H1 (cell line): ENCODE data around the gene SLC35A2. TPM values are rescaled to one million over a fixed set of nuclear protein-coding genes. Genes with fewer than 3 reads are reported as not detected.

ENCODE experiments used
- CTCF ChIA-PET: fragments of 300-600 bp; sonication (Branson Sonifier 250); formaldehyde crosslinking; loops from one replicate; lab custom pipeline; 2021; ENCODE audit not compliant: partially characterized antibody; lab: Charles Lee
- POLR2A ChIA-PET: fragments of 300-600 bp; sonication (Branson Sonifier 250); formaldehyde crosslinking; loops from one replicate; lab custom pipeline; 2021; ENCODE audit warnings: inconsistent platforms; ENCODE audit not compliant: partially characterized antibody; lab: Charles Lee
- DNase-seq, 2 experiments: peaks; one replicate each; pipeline versions ENCODE4 v3.0.0 to v3.0.0-alpha.2; 2010 to 2022; ENCODE audit warnings: low spot score in 2 of 2, low read depth in 1 of 2, mixed read lengths in 1 of 2
- FAIRE-seq: peaks from 2 replicates; lab custom pipeline; 2011; peaks lifted over from hg19 to GRCh38; lab: Jason Lieb, UNC
- H2AFZ ChIP-seq: 2 replicates; pipeline ENCODE4 v1.8.1; 2012; ENCODE audit warnings: low read length, inconsistent platforms
- H2AK5ac ChIP-seq: 2 replicates; pipeline ENCODE4 v1.6.1; 2013; ENCODE audit warnings: low read depth, low read length
- H2BK120ac ChIP-seq: replicated peaks from 2 replicates; pipeline ENCODE3; 2013; ENCODE audit warnings: low read depth, low read length, inconsistent platforms
- H2BK12ac ChIP-seq: 2 replicates; pipeline ENCODE4 v1.6.1; 2013; ENCODE audit warnings: low read depth, low read length
- H2BK15ac ChIP-seq: 2 replicates; pipeline ENCODE4 v1.6.1; 2013; ENCODE audit warnings: low read length
- H2BK20ac ChIP-seq: 2 replicates; pipeline ENCODE4 v1.6.1; 2013; ENCODE audit warnings: low read length
- H2BK5ac ChIP-seq: 2 replicates; pipeline ENCODE4 v1.6.1; 2013; ENCODE audit warnings: low read depth, low read length
- H3K14ac ChIP-seq: 2 replicates; pipeline ENCODE4 v1.6.1; 2013; ENCODE audit warnings: inconsistent platforms; ENCODE audit not compliant: insufficient read length
- H3K18ac ChIP-seq: 2 replicates; pipeline ENCODE4 v1.6.1; 2013; ENCODE audit warnings: low read length; ENCODE audit errors: extremely low read depth
- H3K23ac ChIP-seq: 2 replicates; pipeline ENCODE4 v1.6.1; 2013; ENCODE audit warnings: inconsistent platforms; ENCODE audit not compliant: insufficient read length
- H3K23me2 ChIP-seq: 2 replicates; pipeline ENCODE4 v1.6.1; 2013; ENCODE audit warnings: low read depth, low read length
- H3K27ac ChIP-seq: 2 replicates; pipeline ENCODE4 v1.6.1; 2011; ENCODE audit warnings: low read depth, low read length, inconsistent platforms
- H3K27me3 ChIP-seq, 4 experiments: replicated peaks in 1 of 4; 1 replicate in 1 of 4; 2 replicates in 3 of 4; pipeline versions ENCODE4 v1.6.1 to v1.8.1; 2011 to 2013; ENCODE audit warnings: low read length in 3 of 4, mild to moderate bottlenecking in 3 of 4, inconsistent platforms in 2 of 4, mixed read lengths in 2 of 4, moderate library complexity in 1 of 4; ENCODE audit not compliant: control insufficient read depth in 3 of 4, insufficient read depth in 3 of 4; ENCODE audit errors: extremely low read depth in 1 of 4
- H3K36me3 ChIP-seq, 4 experiments: 2 replicates each; pipeline versions ENCODE4 v1.6.1 to v1.8.1; 2011 to 2013; ENCODE audit warnings: mild to moderate bottlenecking in 4 of 4, low read length in 3 of 4, moderate library complexity in 2 of 4, control low read depth in 1 of 4, inconsistent platforms in 1 of 4; ENCODE audit not compliant: insufficient read depth in 4 of 4, control insufficient read depth in 2 of 4
- H3K4ac ChIP-seq: replicated peaks from 2 replicates; pipeline ENCODE3; 2013; ENCODE audit warnings: low read length, low read depth, mixed read lengths, inconsistent platforms; ENCODE audit not compliant: insufficient read length
- H3K4me1 ChIP-seq, 4 experiments: replicated peaks in 1 of 4; 1 replicate in 1 of 4; 2 replicates in 3 of 4; pipeline versions ENCODE4 v1.6.1 to v1.8.1; 2011 to 2013; ENCODE audit warnings: low read length in 3 of 4, inconsistent platforms in 2 of 4, mixed read lengths in 1 of 4; ENCODE audit not compliant: insufficient read depth in 4 of 4, control insufficient read depth in 3 of 4
- H3K4me2 ChIP-seq, 2 experiments: 2 replicates each; pipeline versions ENCODE4 v1.6.1 to v1.8.1; 2011 to 2013; ENCODE audit warnings: low read depth in 2 of 2, low read length in 2 of 2, control low read depth in 1 of 2, inconsistent platforms in 1 of 2, mild to moderate bottlenecking in 1 of 2; ENCODE audit not compliant: insufficient read depth in 1 of 2
- H3K4me3 ChIP-seq, 4 experiments: fragments of 200-600, 300-600 bp in 1 of 4; sonication (generic), shearing (Covaris generic), sonication (Bioruptor Twin) in 1 of 4; 2 replicates each; pipeline versions ENCODE4 v1.5.1 to v1.8.1; 2011 to 2016; ENCODE audit warnings: low read length in 4 of 4, low read depth in 3 of 4, control low read depth in 2 of 4, inconsistent platforms in 2 of 4, mild to moderate bottlenecking in 2 of 4, mixed read lengths in 1 of 4, moderate library complexity in 1 of 4; ENCODE audit not compliant: insufficient read depth in 2 of 4; ENCODE audit errors: extremely low read depth in 1 of 4
- H3K56ac ChIP-seq: replicated peaks from 2 replicates; pipeline ENCODE3; 2013; ENCODE audit warnings: low read depth, mild to moderate bottlenecking, mixed read lengths, low read length, inconsistent platforms; ENCODE audit not compliant: insufficient read length
- H3K79me1 ChIP-seq: 2 replicates; pipeline ENCODE4 v1.6.1; 2013; ENCODE audit warnings: low read depth, low read length, control low read depth
- H3K79me2 ChIP-seq, 2 experiments: 2 replicates each; pipeline versions ENCODE4 v1.6.1 to v1.8.1; 2012 to 2013; ENCODE audit warnings: low read length in 2 of 2, mild to moderate bottlenecking in 2 of 2, inconsistent platforms in 1 of 2; ENCODE audit not compliant: insufficient read depth in 2 of 2, control insufficient read depth in 1 of 2
- H3K9ac ChIP-seq, 4 experiments: replicated peaks in 1 of 4; 1 replicate in 1 of 4; 2 replicates in 3 of 4; pipeline versions ENCODE4 v1.6.1 to v1.8.1; 2011 to 2013; ENCODE audit warnings: low read depth in 3 of 4, low read length in 3 of 4, control low read depth in 2 of 4, mild to moderate bottlenecking in 2 of 4, moderate library complexity in 2 of 4, inconsistent platforms in 1 of 4; ENCODE audit errors: extremely low read depth in 1 of 4
- H3K9me3 ChIP-seq, 2 experiments: 2 replicates each; pipeline versions ENCODE4 v1.6.1 to v1.8.1; 2012 to 2013; ENCODE audit warnings: mild to moderate bottlenecking in 2 of 2, moderate library complexity in 2 of 2, control low read depth in 1 of 2, inconsistent platforms in 1 of 2, low read depth in 1 of 2, low read length in 1 of 2, mixed read lengths in 1 of 2; ENCODE audit not compliant: insufficient read depth in 2 of 2
- H4K20me1 ChIP-seq, 2 experiments: replicated peaks in 1 of 2; 2 replicates each; pipeline versions ENCODE3 to v1.8.1; 2011 to 2013; ENCODE audit warnings: inconsistent platforms in 2 of 2, low read length in 2 of 2, mild to moderate bottlenecking in 1 of 2; ENCODE audit not compliant: insufficient read depth in 2 of 2, control insufficient read depth in 1 of 2
- H4K5ac ChIP-seq: 2 replicates; pipeline ENCODE4 v1.6.1; 2013; ENCODE audit warnings: low read length, low read depth, mixed read lengths, inconsistent platforms; ENCODE audit not compliant: insufficient read length
- H4K8ac ChIP-seq: 2 replicates; pipeline ENCODE4 v1.8.0; 2013; ENCODE audit warnings: mild to moderate bottlenecking, moderate library complexity, low read length, inconsistent platforms; ENCODE audit not compliant: insufficient read depth; ENCODE audit errors: extremely low read depth
- H4K91ac ChIP-seq: replicated peaks from 2 replicates; pipeline ENCODE3; 2013; ENCODE audit warnings: low read length, mixed read lengths, inconsistent platforms; ENCODE audit not compliant: insufficient read length
- BACH1 ChIP-seq: IDR thresholded peaks from 2 replicates; pipeline ENCODE4 v1.6.1; 2012; ENCODE audit warnings: low read length, improper control_type of control experiment
- GABPA ChIP-seq: IDR thresholded peaks from 2 replicates; pipeline ENCODE4 v1.6.1; 2011; ENCODE audit warnings: mild to moderate bottlenecking, low read length, moderate library complexity, borderline replicate concordance; ENCODE audit not compliant: insufficient read depth
- JUND ChIP-seq: IDR thresholded peaks from 2 replicates; pipeline ENCODE4 v1.6.1; 2011; ENCODE audit warnings: mild to moderate bottlenecking, improper control_type of control experiment, low read length
- KDM1A ChIP-seq: fragments of 200-600, 300-600 bp; sonication (generic); IDR thresholded peaks from 2 replicates; pipeline ENCODE4 v1.7.1; 2016; ENCODE audit warnings: mild to moderate bottlenecking, low read length, borderline replicate concordance
- NANOG ChIP-seq: IDR thresholded peaks from 2 replicates; pipeline ENCODE4 v1.6.1; 2011; ENCODE audit warnings: low read length, low read depth, mild to moderate bottlenecking, inconsistent platforms; ENCODE audit not compliant: insufficient read depth, poor library complexity, severe bottlenecking
- NRF1 ChIP-seq: IDR thresholded peaks from 2 replicates; pipeline ENCODE4 v1.6.1; 2011; ENCODE audit warnings: mild to moderate bottlenecking, low read depth, low read length, improper control_type of control experiment
- POLR2AphosphoS5 ChIP-seq: IDR thresholded peaks from 2 replicates; pipeline ENCODE4 v1.6.1; 2011; ENCODE audit warnings: low read depth, low read length
- SIN3A ChIP-seq, 2 experiments: IDR thresholded peaks in 1 of 2; conservative IDR thresholded peaks in 1 of 2; 2 replicates each; pipeline ENCODE4 v1.6.1; 2011 to 2012; ENCODE audit warnings: low read length in 2 of 2, improper control_type of control experiment in 1 of 2, low read depth in 1 of 2, mild to moderate bottlenecking in 1 of 2
- WGBS, 2 experiments: shearing (Covaris generic) in 1 of 2; methylation state at CpG; one replicate each; pipeline versions ENCODE4 v1.1.6 to v1.1.7; 2013 to 2015; ENCODE audit warnings: low lambda C conversion rate in 2 of 2, mixed read lengths in 2 of 2, inconsistent platforms in 1 of 2, low coverage in 1 of 2, missing lambda C conversion rate in 1 of 2; ENCODE audit not compliant: insufficient replicate concordance in 2 of 2, insufficient coverage in 1 of 2, insufficient read length in 1 of 2; ENCODE audit errors: extremely low coverage in 1 of 2, missing lambda C conversion rate in 1 of 2; 5-methylcytosine and 5-hydroxymethylcytosine counted together
- polyA plus RNA-seq, 7 experiments: library from polyadenylated mRNA; depleted of rRNA in 3 of 7; stranded (reverse) in 5 of 7; unstranded in 2 of 7; fragments of >200 nt in 5 of 7; fragments of 200-250 nt in 2 of 7; gene quantifications; 1 replicate in 5 of 7; 2 replicates in 1 of 7; 4 replicates in 1 of 7; pipeline versions ENCODE4 v1.2.1 to v1.2.3, GENCODE V29; 2011 to 2013; ENCODE audit warnings: missing spikeins in 2 of 7, mixed read lengths in 2 of 7
- total RNA-seq: library from RNA; stranded (reverse); fragmentation: NEBNext Ultra II Directional; extraction: Animal tissue kit (Norgen Biotek cat#: 25700); gene quantifications from 2 replicates; pipeline ENCODE4 v1.2.1, GENCODE V29; 2021
- TF ChIP-seq, protein P1 (sequence below): IDR thresholded peaks from 2 replicates; pipeline ENCODE4 v1.6.1; 2011; ENCODE audit warnings: low read length, improper control_type of control experiment

Gene SLC35A2
- total and polyA plus RNA-seq, 2 of the 8 experiments (the other 6 are each of a cell fraction or from before 2014, with no cell fraction given), result 21.4 to 48.3 TPM

GRCh38 chrX:48903290-48903689, 8.2 kb downstream of the SLC35A2 start:
- Histone ChIP-seq H4K5ac (no peak overlapping the region), H3K79me1 (no peaks in the 10 kb centered on the region), H3K56ac (no peak overlapping the region), H2AK5ac (no peak overlapping the region), H2BK15ac (no peak overlapping the region), H3K4me1 (peaks cover 0 to 6% (median 0%) of the 10 kb centered on the region in 4 experiments; a peak in 1 of 7 replicates), H4K8ac (no peak overlapping the region), H2BK120ac (no peak overlapping the region), H4K20me1 (peaks cover 0 to 3% of the 10 kb centered on the region in 2 experiments), H3K27ac (no peak overlapping the region), H3K4me3 (no peak overlapping the region), H4K91ac (no peak overlapping the region), H3K36me3 (peaks cover 6 to 33% (median 16%) of the 10 kb centered on the region in 4 experiments; a peak in 6 of 8 replicates), H3K14ac (no peak overlapping the region), H2BK12ac (no peak overlapping the region), H3K27me3 (no peaks in the 10 kb centered on the region), H2BK20ac (no peak overlapping the region), H3K4me2 (no peak overlapping the region), H3K9ac (no peak overlapping the region), H3K9me3 (no peaks in the 10 kb centered on the region), H3K18ac (no peak overlapping the region), H3K23me2 (no peaks in the 10 kb centered on the region), H3K4ac (no peak overlapping the region), H2BK5ac (no peak overlapping the region), H3K23ac (no peak overlapping the region), H3K79me2 (peaks cover 0 to 10% of the 10 kb centered on the region in 2 experiments; a peak in 1 of 4 replicates), H2AFZ (no peak overlapping the region)
- ChIA-PET POLR2A (interaction anchor here (0.9 to 30.9 kb wide), 13 partner anchors 8 to 252 kb away, joined by 3 to 572 read pairs (median 4); partner anchors contain the start of gene SLC35A2), CTCF (interaction anchor here (0.6 to 1.6 kb wide), 2 partner anchors 34 to 128 kb away, joined by 3 to 4 read pairs; no protein-coding TSS in a partner anchor)
- no peak for TF ChIP-seq NRF1
- TF ChIP-seq NANOG, result no peak
- no peak for TF ChIP-seq SIN3A (conservative IDR thresholded peaks at IDR 0.05 in 1 of 2, IDR thresholded peaks at IDR 0.05 in 1 of 2; ENCODE audit: low read depth in 1 of 2, low read length in 2 of 2)
- no peak for TF ChIP-seq POLR2AphosphoS5
- no peak for TF ChIP-seq BACH1
- TF ChIP-seq GABPA, result no peak
- no peak for TF ChIP-seq KDM1A
- no peak for TF ChIP-seq JUND
- TF ChIP-seq, protein P1, sequence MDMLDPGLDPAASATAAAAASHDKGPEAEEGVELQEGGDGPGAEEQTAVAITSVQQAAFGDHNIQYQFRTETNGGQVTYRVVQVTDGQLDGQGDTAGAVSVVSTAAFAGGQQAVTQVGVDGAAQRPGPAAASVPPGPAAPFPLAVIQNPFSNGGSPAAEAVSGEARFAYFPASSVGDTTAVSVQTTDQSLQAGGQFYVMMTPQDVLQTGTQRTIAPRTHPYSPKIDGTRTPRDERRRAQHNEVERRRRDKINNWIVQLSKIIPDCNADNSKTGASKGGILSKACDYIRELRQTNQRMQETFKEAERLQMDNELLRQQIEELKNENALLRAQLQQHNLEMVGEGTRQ, result no peak
- DNase-seq, result no peak
- WGBS, 2 experiments, result 95% methylated on average over 6 of the region's 6 CpGs; no CpG with 5 or more reads in 1 of the 2 experiments
- FAIRE-seq, result no peak
